Hindlimb muscle (tissue), 1 donor: Measurements from ENCODE around the gene ITM2B. TPM values are rescaled to one million over a fixed set of nuclear protein-coding genes. Genes with fewer than 3 reads are reported as not detected.

Experiments
- DNase-seq: peaks from one replicate; pipeline ENCODE4 v3.0.0-alpha.2; 2013
- polyA plus RNA-seq: library from polyadenylated mRNA; unstranded; fragments of 120-200 nt; gene quantifications from one replicate; pipeline ENCODE4 v1.2.1, GENCODE V29; 2013; ENCODE audit not compliant: insufficient read length

ITM2B gene
- polyA plus RNA-seq, 1 donor, result 329 TPM

DNA sequence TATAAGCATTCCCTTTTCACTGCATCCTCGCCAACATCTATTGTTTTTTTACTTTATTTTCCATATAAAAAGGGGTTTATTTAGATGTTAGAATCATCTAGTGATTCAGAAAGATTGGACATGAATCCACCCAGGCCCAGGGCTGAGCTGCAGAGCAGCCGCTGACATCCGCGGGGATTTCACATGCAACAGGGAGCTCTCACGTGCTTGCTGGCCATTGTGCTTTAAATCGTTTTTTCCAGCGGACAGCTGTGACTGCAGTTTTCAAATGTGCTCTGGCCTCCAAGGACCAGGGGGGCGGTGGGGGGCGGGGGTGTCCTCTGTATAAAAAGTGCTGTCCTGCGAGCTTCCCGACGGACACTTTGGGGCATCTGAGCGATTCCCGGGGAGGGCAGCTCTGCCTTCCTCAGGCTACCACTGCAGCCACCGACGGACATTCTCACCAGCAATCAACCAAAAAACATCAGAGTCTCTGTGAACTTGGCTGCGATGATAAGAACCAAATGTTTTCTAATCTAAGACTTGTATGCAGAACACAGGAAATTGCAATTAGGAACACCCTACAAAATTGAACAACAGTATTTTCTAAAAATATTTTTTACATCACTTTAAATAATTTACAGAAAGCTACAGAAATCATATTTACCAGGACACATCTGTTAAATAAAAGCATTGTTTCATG, 83.1 kb downstream of the ITM2B start:
- no peak for DNase-seq

DNA sequence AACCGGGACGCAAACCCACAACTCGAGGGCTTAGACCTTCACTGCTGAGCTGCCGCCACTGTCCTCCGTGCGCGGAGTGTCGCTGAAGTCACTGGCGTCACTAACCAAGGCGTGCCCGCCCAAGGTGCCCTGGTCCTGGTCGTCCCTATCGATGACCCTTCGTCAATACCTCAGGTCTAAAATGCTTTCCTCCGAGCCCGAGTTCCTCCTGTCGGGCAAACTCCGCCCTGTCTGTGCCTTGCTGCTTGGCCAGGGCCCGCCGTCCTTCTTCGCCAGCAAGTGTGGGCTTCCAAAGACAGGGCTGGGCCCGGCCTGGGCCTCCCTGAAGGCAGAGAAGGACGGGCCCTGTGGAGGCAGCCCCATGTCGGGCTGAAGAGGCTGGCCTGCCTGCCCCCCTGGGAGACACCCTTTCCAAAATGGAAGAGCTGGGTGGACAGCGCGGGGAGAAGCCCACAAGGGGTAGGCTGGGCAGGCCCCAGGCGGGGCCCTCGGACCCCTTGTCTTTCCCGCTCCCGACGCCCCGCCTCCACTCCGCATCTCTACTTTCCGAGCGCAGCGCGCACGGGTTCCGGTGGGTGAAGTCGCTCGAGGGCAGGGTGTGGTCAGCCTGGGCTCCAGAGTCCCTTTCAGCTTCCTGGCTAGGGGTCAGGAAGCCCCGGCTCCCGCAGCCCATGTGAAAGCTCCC, 84.0 kb downstream of the ITM2B start:
- DNase-seq, result no peak

DNA sequence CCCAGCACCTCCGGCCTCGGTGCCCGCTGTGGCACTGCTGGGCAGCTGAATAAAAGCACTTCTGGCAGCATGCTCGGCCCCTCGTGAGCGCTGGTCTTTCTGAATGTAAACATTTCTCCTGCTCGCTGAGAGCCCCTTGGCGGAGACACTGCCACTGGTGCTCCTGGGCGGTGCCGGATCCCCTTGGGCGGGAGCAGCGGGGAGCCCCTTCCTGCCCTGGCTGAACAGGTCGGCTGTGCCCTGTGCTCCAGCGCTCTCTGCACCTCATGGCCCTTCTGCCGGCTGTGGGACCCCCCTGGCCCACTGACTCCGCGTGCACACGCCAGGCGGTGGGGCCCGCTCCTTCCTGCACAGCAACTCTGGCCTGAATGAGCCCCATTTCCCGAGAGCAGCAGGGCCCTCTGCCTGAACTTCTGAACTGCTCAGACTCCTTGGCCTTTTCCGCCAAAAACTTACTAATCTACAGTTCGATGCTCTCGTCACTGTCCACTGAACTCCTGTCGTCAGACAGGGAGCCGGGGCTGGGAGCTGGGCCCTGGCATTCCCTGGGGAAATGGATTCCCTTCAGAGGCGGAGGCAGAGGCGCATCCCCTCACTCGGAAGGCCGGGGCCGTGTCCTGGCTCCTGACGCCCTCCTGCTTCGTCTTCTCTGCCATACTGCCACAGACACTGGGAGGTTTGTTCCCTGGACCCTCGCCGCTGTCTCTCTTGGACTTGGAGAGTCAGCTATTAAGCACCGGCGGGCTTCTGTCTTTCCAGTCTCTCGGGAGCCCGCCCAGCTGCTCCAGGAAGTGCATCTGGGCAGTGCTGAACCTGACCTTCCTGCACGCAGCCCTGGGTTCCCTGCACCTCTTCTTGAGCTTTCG, 84.7 kb downstream of the ITM2B start:
- no peak for DNase-seq

DNA sequence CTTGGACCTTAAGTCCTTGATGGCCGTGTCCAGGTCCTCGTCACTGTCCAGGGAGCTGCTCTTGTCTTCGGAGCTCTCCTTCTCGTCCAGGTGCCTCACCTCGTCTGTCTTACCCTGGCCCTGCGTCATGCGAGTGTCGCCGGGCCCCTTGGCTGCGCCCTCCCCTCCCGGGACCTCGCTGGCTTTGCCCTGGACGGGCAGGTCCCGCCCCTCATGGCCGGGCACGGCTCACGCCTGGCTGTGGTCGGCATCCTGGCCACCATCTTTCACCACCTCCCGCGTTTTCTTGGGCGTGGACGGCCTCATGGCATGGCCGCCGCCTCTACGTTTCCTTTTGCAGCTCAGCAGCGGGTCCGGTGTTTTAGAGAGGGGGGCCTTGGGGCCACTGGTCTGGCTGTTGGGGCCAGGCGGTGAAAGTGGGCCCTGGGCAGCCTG, 85.4 kb downstream of the ITM2B start:
- no peak for DNase-seq

DNA sequence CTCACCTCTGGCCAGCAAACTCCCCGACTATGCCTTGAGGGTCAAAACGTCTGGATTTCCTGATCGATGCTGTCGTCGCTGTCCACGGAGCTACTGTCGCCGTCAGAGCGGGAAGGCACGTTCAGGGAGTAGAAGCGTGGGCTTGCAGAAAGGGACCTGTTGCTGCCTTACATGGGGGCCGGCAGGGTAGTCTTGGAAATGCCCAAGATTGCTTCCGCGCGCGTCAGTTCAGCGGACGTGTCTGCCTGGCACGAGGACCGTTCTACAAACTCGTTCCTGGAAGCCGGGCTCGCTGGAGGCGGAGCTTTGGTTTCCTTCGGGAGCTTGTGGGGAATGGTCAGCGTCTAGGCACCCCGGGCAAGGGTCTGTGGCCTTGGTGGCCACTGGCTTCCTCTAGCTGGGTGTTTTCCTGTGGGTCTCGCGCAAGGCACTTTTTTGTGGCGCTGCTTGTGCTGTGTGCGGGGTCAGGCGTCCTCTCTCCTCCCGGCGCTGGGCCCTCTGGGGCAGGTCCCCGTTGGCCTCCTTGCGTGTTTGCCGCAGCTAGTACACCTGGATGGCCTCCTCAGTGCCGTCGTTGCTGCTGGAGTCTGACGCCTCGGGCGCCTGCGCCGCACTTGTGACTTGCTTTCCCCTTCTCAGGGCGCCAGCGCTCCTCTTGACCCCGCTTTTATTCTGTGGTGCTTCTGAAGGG, 86.0 kb downstream of the ITM2B start:
- no peak for DNase-seq

Other genes with a start within 250 kb of the ITM2B start
- gene SUCLA2, start 231.9 kb upstream of the ITM2B start, polyA plus RNA-seq, result 58.5 TPM
- gene NUDT15, start 195.5 kb upstream of the ITM2B start, polyA plus RNA-seq, result 11.6 TPM
- gene MED4, start 138.1 kb upstream of the ITM2B start, polyA plus RNA-seq, result 51.1 TPM
- gene RB1, start 70.5 kb downstream of the ITM2B start, polyA plus RNA-seq, result 64.1 TPM
- gene LPAR6, start 179.9 kb downstream of the ITM2B start, polyA plus RNA-seq, result 19.0 TPM